SK-N-MC (cell line): ENCODE measurements around the gene ATP9B.

Experiments used
- DNase-seq: peaks from one replicate; pipeline ENCODE4 v3.0.0-alpha.2; 2011; ENCODE audit warnings: low read depth, low spot score
- H3K27ac ChIP-seq: fragments of 200-600 bp; sonication (generic); 2 replicates; pipeline ENCODE4 v1.5.1; 2016; ENCODE audit warnings: mixed run types
- H3K36me3 ChIP-seq: fragments of 200-600 bp; sonication (generic); 2 replicates; pipeline ENCODE4 v1.6.1; 2017; ENCODE audit warnings: antibody characterized with exemption, low read length, mixed read lengths; ENCODE audit not compliant: insufficient read depth
- H3K4me3 ChIP-seq: fragments of 200-600 bp; sonication (generic); 2 replicates; pipeline ENCODE4 v1.5.1; 2016
- H3K9ac ChIP-seq: fragments of 200-600 bp; sonication (generic); 2 replicates; pipeline ENCODE4 v1.8.0; 2017; ENCODE audit warnings: mixed run types, mixed read lengths; ENCODE audit not compliant: insufficient read length
- H3K9me3 ChIP-seq: fragments of 200-600 bp; sonication (generic); 2 replicates; pipeline ENCODE4 v1.6.1; 2017; ENCODE audit warnings: low read depth, mild to moderate bottlenecking, antibody characterized with exemption, low read length, moderate library complexity, mixed read lengths
- EZH2 ChIP-seq: fragments of 200-600 bp; sonication (generic); IDR thresholded peaks from one replicate; pipeline ENCODE4 v1.6.1; 2017; ENCODE audit warnings: antibody characterized with exemption
- FOXP2 ChIP-seq: optimal IDR thresholded peaks from 2 replicates; pipeline ENCODE3; 2011; ENCODE audit warnings: mild to moderate bottlenecking, moderate library complexity; ENCODE audit not compliant: insufficient read depth; ENCODE audit errors: extremely low read length, control extremely low read depth
- POLR2AphosphoS5 ChIP-seq: IDR thresholded peaks from 2 replicates; pipeline ENCODE4 v1.6.1; 2012; ENCODE audit warnings: mild to moderate bottlenecking, low read depth, low read length, borderline replicate concordance

Gene ATP9B

GRCh38 chr18:79377187-79377891, 308.1 kb downstream of the ATP9B start:
- DNase-seq: no peak
- H3K9me3 ChIP-seq: no peaks in the 10 kb centered on the region
- no peak for TF ChIP-seq EZH2
- TF ChIP-seq FOXP2: no peak
- no peak for TF ChIP-seq POLR2AphosphoS5
- no peak overlapping the region for H3K27ac ChIP-seq
- no peak overlapping the region for H3K4me3 ChIP-seq
- H3K9ac ChIP-seq: no peak overlapping the region
- H3K36me3 ChIP-seq: no peaks in the 10 kb centered on the region

GRCh38 chr18:79378536-79379250, 309.5 kb downstream of the ATP9B start:
- H3K36me3 ChIP-seq: no peaks in the 10 kb centered on the region
- no peaks in the 10 kb centered on the region for H3K9me3 ChIP-seq
- H3K27ac ChIP-seq: no peak overlapping the region
- DNase-seq: no peak
- H3K9ac ChIP-seq: no peak overlapping the region
- H3K4me3 ChIP-seq: no peak overlapping the region
- TF ChIP-seq EZH2 (no peak), POLR2AphosphoS5 (no peak), FOXP2 (no peak)

GRCh38 chr18:79379251-79379905, 310.2 kb downstream of the ATP9B start:
- DNase-seq: no peak
- TF ChIP-seq POLR2AphosphoS5 (no peak), EZH2 (no peak), FOXP2 (no peak)
- Histone ChIP-seq H3K4me3 (no peak overlapping the region), H3K9ac (no peak overlapping the region), H3K36me3 (no peaks in the 10 kb centered on the region), H3K27ac (no peak overlapping the region), H3K9me3 (no peaks in the 10 kb centered on the region)

GRCh38 chr18:79379931-79380815, 311.0 kb downstream of the ATP9B start:
- TF ChIP-seq FOXP2 (no peak), EZH2 (no peak)
- no peaks in the 10 kb centered on the region for H3K9me3 ChIP-seq
- no peak overlapping the region for H3K9ac ChIP-seq
- H3K27ac ChIP-seq: no peak overlapping the region
- no peak for DNase-seq
- no peak overlapping the region for H3K4me3 ChIP-seq
- H3K36me3 ChIP-seq: no peaks in the 10 kb centered on the region

- no peak for TF ChIP-seq POLR2AphosphoS5
- no peak for TF ChIP-seq FOXP2
- no peak for TF ChIP-seq EZH2
- Histone ChIP-seq H3K27ac (no peak overlapping the region), H3K36me3 (no peaks in the 10 kb centered on the region), H3K9me3 (no peaks in the 10 kb centered on the region), H3K4me3 (no peak overlapping the region), H3K9ac (no peak overlapping the region)
- DNase-seq: no peak
Measured at GRCh38 chr18:79380816-79381806, 311.9 kb downstream of the ATP9B start.

- H3K4me3 ChIP-seq: no peak overlapping the region
- no peak overlapping the region for H3K27ac ChIP-seq
Measured at GRCh38 chr18:79381811-79382311, 312.7 kb downstream of the ATP9B start.

GRCh38 chr18:79382681-79383387, 313.6 kb downstream of the ATP9B start:
- Histone ChIP-seq H3K9me3 (no peaks in the 10 kb centered on the region), H3K4me3 (no peak overlapping the region), H3K9ac (no peak overlapping the region), H3K36me3 (no peaks in the 10 kb centered on the region), H3K27ac (no peak overlapping the region)
- TF ChIP-seq EZH2: no peak
- no peak for TF ChIP-seq FOXP2
- no peak for TF ChIP-seq POLR2AphosphoS5
- no peak for DNase-seq

More at GRCh38 chr18:79381811-79382311, 312.7 kb downstream of the ATP9B start:
- no peaks in the 10 kb centered on the region for H3K36me3 ChIP-seq
- no peak for DNase-seq
- no peak overlapping the region for H3K9ac ChIP-seq
- TF ChIP-seq EZH2 (no peak), POLR2AphosphoS5 (no peak), FOXP2 (no peak)
- H3K9me3 ChIP-seq: no peaks in the 10 kb centered on the region
